ENCODE measurements around the gene BOK.

DNA sequence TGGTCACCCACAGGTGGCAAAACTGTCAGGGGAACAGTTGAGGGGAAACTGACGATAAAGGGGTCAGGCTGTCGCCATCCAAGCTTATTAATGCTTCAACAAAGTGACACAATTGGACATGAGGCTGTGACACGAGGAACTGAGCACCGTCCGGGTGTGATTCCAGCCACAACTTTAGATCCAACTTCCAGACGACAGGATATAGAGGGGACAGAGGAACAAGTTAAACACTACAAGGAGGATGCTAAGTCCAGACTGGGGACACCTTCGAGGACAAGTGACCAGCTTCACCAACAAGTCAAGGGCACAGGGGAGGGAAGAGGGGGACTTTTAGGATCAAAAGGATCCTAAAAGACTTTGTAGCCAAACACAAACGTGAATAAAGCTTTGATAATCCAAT, 23.8 kb downstream of the BOK start:
- TF ChIP-seq POLR2AphosphoS5 (IDR thresholded peaks at IDR 0.05; ENCODE audit: insufficient read depth in 1 of 2, low read depth in 1 of 2): no peak
- TF ChIP-seq, protein P1, sequence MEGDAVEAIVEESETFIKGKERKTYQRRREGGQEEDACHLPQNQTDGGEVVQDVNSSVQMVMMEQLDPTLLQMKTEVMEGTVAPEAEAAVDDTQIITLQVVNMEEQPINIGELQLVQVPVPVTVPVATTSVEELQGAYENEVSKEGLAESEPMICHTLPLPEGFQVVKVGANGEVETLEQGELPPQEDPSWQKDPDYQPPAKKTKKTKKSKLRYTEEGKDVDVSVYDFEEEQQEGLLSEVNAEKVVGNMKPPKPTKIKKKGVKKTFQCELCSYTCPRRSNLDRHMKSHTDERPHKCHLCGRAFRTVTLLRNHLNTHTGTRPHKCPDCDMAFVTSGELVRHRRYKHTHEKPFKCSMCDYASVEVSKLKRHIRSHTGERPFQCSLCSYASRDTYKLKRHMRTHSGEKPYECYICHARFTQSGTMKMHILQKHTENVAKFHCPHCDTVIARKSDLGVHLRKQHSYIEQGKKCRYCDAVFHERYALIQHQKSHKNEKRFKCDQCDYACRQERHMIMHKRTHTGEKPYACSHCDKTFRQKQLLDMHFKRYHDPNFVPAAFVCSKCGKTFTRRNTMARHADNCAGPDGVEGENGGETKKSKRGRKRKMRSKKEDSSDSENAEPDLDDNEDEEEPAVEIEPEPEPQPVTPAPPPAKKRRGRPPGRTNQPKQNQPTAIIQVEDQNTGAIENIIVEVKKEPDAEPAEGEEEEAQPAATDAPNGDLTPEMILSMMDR (IDR thresholded peaks at IDR 0.05): no peak

Measured in vagina (tissue), 2 donors.